D721Med (cell line): Measurements from ENCODE around the gene TTLL11.

Experiments
- DNase-seq: peaks from one replicate; pipeline ENCODE4 v3.0.0; 2011; ENCODE audit warnings: low spot score; ENCODE audit not compliant: insufficient read length
- FAIRE-seq: peaks from 2 replicates; lab custom pipeline; 2011; peaks lifted over from hg19 to GRCh38; lab: Jason Lieb, UNC
- CTCF ChIP-seq: IDR thresholded peaks from 2 replicates; pipeline ENCODE4 v1.5.1; 2012; ENCODE audit warnings: mild to moderate bottlenecking, control low read depth; ENCODE audit not compliant: insufficient read depth; ENCODE audit errors: missing control alignments

The TTLL11 gene

DNA sequence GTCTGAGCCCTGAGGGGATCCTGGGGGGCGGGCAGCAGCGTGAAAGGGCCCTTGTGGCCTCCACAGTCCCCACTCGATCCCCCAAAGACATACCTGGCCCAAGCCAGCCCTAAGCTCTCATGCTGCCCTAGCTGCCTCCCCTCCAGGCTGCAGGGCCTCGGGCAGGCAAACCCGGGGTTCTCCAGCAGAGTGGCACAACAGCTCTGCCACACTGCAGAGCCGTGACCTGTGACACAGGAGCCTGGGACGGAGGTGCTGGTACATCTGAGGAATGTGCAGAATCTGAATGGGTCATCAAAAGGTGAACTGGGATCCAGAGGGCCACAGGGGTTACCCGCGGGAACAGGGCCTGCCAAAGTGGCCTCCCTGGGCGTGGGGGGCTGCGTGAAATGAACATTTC is 278.5 kb downstream of the TTLL11 start:
- FAIRE-seq (no peak), DNase-seq (no peak)
- no peak for TF ChIP-seq CTCF

DNA sequence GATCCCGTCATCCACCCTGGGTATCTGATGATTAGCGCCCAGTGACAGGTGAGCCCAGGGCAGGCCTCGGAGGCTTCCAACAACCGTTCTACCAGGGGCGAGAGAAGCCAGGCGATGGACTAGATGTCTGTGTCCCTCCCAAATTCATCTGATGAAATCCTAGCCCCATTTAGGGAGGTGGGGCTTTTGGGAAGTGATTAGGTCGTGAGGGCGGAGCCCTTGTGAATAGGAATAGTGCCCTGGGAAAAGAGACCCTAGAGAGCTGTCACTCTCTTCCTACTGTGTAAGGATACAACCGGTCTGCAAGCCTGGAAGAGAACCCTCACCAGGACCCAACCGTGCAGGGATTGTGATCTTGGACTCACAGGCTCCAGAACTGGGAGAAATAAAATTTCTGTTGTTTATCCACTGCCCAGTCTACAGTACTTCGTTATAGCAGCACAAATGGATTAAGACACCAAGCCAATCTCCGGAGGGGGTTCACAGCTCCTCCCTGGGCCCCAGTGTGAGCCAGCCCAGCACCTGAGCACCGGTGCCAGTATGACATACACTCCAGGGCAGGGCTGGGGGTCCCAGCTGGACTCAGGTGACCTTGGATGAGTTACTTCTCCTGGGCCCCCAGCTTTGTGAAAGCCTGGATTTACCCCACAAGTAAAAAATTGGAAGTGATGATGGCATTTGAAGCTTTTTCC is 279.4 kb downstream of the TTLL11 start:
- FAIRE-seq (no peak), DNase-seq (no peak)
- TF ChIP-seq CTCF, result no peak

DNA sequence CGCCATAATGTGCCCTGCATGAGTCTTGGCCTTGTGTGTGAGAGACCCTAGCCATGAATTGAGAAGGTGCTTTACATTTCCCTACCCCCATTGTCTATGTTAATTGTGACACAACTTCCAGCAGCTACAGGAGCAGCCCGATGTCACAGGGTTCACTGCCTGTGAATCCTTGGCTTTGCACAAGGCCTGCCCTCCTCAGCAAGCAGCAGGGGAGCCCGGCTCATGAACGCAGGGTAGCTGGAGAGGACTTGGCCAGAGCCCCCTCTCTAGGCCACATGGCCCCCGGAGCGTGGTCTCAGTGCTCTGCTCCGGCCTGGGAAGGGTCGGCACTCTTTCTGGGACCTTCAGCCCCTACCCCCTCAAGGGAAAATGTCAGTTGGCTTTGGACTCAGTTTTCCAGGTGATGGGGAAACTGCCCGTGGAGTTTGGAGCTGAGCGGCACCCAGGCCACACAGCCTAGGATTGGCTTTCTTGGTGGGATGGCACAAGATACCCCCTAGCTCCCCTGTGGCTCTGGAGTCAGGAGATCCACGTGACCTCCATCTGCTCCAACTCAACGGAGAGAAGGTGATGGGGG is 280.9 kb downstream of the TTLL11 start:
- no peak for TF ChIP-seq CTCF
- DNase-seq (no peak), FAIRE-seq (no peak)

GRCh38 chr9:121811751-121812150 is 281.4 kb downstream of the TTLL11 start:
- TF ChIP-seq CTCF, result no peak
- FAIRE-seq (no peak), DNase-seq (no peak)

- TF ChIP-seq CTCF, result no peak
- FAIRE-seq, result no peak
- no peak for DNase-seq
These were observed 282.0 kb downstream of the TTLL11 start for GRCh38 chr9:121811140-121811539.

GRCh38 chr9:121810489-121810888 is 282.6 kb downstream of the TTLL11 start:
- no peak for FAIRE-seq
- DNase-seq, result no peak
- no peak for TF ChIP-seq CTCF
